ENCODE data around the gene EFNA5.
"Not testable (repeated sequence)": the region's sequence is repeated elsewhere in the genome, so short reads cannot be mapped to it uniquely, and the experiment has no call there.

The EFNA5 gene

GRCh38 chr5:107378218-107378899, 292.4 kb downstream of the EFNA5 start:
- in situ Hi-C loops (cut with MboI; ENCODE audit: low sequenced_read_pairs) = no loop called here

DNA sequence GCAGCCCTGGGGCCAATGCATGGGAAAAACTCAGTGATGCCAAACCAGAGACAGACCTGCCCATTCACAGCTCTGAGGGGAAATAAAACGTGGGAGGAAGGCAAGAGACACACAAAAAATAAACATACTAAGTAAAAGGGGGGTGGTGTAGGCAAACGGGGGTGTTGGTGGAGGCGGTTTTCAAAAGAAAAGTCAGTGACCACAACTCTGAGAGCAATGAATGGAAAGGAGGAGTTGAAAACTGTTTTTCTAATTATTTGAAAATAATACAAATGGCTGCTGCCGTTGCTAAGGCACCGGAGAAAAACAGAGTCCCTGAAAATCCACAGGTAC, 293.5 kb downstream of the EFNA5 start:
- in situ Hi-C loops (cut with MboI; ENCODE audit: low sequenced_read_pairs) = no loop called here

- in situ Hi-C loops (cut with MboI; ENCODE audit: low sequenced_read_pairs) = no loop called here
These were observed 294.0 kb downstream of the EFNA5 start for GRCh38 chr5:107376546-107377276.

DNA sequence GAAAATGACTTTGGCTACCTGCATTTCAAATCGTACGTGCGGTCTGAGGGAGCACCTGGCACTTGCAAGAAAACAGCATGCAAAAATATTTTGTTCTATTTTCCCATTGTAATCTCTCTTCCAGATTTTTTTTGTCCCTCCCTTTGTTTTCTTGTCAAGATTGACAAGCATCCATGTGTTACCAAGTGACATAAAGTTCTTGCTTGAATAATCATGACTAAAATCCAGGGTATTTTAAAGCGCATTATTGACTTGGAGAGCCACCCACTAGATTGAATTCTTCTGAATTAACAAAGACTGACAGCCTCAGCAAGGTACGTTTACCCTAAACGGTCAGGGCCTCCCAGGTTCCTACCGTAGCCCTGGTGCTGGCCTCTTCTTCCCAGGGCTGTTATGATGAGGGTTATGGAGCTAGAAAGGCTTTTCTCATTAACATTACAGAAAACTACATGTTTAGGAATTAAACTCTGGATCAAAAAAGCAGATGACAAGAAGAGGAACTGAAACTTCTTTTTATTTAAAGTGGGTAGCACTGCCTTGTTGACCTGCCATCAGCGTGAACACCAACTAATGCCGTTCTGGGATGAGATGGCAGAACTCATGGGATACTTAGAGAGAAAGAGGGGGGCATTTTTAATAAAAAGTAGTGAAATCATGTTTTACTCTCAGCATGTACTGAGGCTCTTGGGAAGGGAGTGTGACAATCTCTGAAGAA, 297.0 kb downstream of the EFNA5 start:
- in situ Hi-C loops (cut with MboI; ENCODE audit: low sequenced_read_pairs) = no loop called here

DNA sequence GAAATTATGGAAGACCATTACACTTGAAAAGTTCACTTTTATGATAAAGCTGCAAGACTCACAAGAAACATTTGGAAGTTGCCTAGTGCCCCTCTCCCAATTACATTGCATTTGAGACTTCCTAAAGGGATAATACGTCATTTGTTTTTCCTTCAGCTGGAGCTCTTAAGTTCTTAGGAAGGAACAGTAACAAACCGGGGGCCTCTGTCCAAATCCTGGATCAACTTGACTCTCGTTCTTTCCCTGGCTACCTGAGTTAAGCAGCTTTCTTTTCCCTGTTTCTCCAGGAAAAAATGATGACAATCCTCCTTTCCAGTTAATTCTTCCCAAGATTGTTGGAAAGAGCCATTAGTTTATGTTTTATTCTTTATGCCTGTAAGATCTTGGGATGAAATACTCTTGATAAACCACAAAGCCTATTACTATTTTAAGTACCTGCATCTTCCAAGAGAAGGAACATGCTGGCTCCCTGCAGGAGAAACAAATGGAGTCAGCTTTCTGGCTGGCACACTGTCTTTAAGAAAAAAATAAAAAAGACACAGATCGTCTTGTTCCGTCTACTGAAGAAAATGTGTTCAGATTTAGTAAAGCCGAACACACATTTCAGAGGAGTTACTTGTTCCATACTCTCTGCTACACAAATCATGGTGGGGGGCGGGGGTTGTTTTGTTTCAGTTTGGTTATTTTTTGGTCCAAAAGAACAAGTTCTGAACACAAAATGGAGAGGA, 297.9 kb downstream of the EFNA5 start:
- in situ Hi-C loops (cut with MboI; ENCODE audit: low sequenced_read_pairs) = no loop called here

- in situ Hi-C loops (cut with MboI; ENCODE audit: low sequenced_read_pairs) = no loop called here
These were observed 300.3 kb downstream of the EFNA5 start for GRCh38 chr5:107370396-107370968.

DNA sequence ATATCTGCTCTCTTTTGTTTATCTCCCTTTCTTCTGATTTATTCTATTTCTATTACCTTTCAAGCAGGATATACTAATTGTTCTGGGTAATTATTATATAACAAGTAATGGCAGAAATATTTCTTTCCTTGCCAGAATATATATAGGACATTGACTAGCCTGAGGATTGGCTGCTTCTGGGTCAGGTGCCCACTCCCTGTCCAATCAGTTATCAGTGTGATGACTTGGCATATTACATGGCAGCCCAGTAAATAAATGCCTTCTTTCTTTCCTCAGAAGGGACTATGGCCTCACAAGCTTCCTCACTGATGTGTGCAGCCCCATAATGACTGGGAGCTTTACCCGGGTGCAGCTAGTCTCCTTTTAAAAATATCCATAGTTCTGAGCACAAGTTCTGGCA, 301.1 kb downstream of the EFNA5 start:
- in situ Hi-C loops (cut with MboI; ENCODE audit: low sequenced_read_pairs) = no loop called here

DNA sequence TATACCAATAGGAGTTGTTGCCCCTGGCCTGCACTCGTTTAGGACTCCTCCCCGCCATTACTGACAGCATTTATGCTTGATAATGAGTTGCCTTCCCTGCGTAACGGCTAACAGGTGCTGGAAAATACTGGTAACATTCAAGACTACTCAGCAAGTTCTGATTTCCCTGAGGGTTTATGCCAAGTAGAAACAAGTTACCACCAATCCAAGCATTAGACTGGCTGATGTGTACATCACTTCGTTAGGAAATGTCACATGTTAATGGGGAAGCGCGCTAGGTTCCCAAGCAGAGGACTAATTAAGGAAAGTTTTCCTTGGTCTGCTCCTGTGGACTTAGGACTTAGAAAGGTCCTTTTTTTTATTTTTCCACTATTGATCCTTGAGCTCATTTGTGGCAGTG, 302.1 kb downstream of the EFNA5 start:
- in situ Hi-C loops (cut with MboI; ENCODE audit: low sequenced_read_pairs) = no loop called here

GRCh38 chr5:107367939-107368338, 302.8 kb downstream of the EFNA5 start:
- in situ Hi-C loops (cut with MboI; ENCODE audit: low sequenced_read_pairs) = no loop called here

DNA sequence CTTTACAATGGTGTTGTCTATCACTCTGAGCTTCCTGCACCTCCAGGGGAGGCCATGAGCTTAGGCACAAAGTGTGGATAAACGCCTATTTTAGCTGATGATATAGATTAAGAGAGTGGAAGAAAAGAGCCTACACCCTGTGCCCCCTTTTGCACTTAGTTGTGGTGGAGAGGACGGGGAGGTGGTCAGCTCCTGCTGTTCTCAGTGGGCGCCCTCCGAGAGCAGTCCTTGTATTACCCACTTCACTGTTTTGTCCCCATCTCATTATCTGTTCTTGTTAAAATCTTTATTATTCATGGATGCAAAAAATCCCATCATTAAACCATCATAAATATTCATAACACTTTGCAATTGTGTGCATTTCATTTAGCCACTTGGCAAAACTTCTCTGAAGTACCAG, 303.3 kb downstream of the EFNA5 start:
- in situ Hi-C loops (cut with MboI; ENCODE audit: low sequenced_read_pairs) = no loop called here

GRCh38 chr5:107365320-107366109, 305.2 kb downstream of the EFNA5 start:
- in situ Hi-C loops (cut with MboI; ENCODE audit: low sequenced_read_pairs) = no loop called here

GRCh38 chr5:107364443-107365319, 306.1 kb downstream of the EFNA5 start:
- in situ Hi-C loops (cut with MboI; ENCODE audit: low sequenced_read_pairs) = no loop called here

DNA sequence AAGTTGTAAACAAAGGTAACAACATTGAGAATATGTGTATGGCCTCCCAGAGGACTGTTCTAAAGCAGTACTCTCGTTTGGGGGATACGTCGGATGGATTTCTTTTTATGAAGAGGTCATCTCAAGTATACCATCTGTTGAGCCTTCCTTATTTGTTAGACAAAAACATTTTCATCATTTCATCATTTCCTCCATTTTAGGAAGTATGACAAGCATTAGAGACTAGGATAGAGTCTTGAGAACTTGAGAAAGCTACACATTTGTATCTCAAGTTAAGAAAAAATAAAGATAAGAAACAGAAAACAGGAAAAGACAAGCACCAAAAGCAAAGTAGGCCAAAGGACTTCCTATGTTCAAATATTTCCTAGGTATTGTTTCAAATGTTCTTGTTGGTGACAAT, 307.0 kb downstream of the EFNA5 start:
- in situ Hi-C loops (cut with MboI; ENCODE audit: low sequenced_read_pairs) = no loop called here

DNA sequence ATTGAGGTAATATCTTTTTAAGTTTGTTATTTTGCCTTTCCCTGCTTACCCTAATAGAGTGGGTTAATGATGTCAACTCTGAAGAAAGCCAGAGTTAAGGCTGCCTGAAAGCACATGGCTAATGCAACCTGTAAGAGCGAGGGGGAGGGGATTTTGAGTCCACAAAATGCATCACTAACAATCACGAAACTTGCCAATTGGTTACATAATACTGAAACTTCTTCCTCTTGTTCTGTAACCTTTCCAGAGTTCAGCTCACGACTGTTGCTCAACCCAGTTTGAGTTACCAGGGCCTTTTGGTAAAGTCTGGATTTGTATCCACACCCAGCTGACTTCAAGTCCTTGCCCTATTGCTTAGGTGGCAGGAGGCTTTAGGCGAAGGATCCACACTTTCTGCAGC, 308.8 kb downstream of the EFNA5 start:
- in situ Hi-C loops (cut with MboI; ENCODE audit: low sequenced_read_pairs) = no loop called here

GRCh38 chr5:107359916-107360234, 310.9 kb downstream of the EFNA5 start:
- in situ Hi-C loops (cut with MboI; ENCODE audit: low sequenced_read_pairs) = no loop called here

GRCh38 chr5:107359033-107359915, 311.5 kb downstream of the EFNA5 start:
- in situ Hi-C loops (cut with MboI; ENCODE audit: low sequenced_read_pairs) = no loop called here

GRCh38 chr5:107356891-107357290, 313.8 kb downstream of the EFNA5 start:
- in situ Hi-C loops (cut with MboI; ENCODE audit: low sequenced_read_pairs) = no loop called here

- in situ Hi-C loops (cut with MboI; ENCODE audit: low sequenced_read_pairs) = no loop called here
These were observed 318.2 kb downstream of the EFNA5 start for GRCh38 chr5:107352576-107352975.

DNA sequence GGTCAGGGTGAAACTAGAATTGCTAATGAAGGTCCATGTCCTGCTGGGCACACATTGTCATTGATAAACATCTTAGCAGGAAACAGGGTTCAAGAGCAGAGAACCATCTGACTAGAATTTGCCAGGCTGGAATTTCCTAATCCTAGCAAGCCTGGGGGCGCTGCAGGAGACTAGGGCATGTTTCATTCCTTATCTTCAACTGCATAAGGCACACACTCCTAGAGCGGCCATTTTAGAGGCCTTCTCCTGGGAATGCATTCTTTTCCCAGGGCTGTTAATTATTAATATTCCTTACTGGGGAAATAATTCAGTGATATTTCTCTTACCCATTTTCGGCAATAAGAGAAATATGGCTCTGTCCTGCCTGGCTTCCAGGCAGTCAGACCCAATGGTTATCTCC, 324.2 kb downstream of the EFNA5 start:
- in situ Hi-C loops (cut with MboI; ENCODE audit: low sequenced_read_pairs) = not testable (repeated sequence)
